Uterus (tissue), 2 donors: ENCODE results near the gene HOXA6.

Experiments used
- CTCF ChIP-seq, 4 experiments: fragments of 200-600 bp in 2 of 4; fragments of 450-650 bp in 2 of 4; sonication (generic) in 2 of 4; IDR thresholded peaks; one replicate each; pipeline ENCODE4 v1.5.1; 2016 to 2019; ENCODE audit warnings: antibody characterized with exemption in 4 of 4, mild to moderate bottlenecking in 2 of 4, moderate library complexity in 1 of 4
- POLR2A ChIP-seq, 2 donors: fragments of 450-650 bp; IDR thresholded peaks; one replicate each; pipeline ENCODE4 v1.6.1; 2016; ENCODE audit warnings: antibody characterized with exemption in 2 of 2, mild to moderate bottlenecking in 1 of 2, moderate library complexity in 1 of 2

- TF ChIP-seq CTCF (IDR thresholded peaks at IDR 0.05): no peak
- TF ChIP-seq POLR2A (IDR thresholded peaks at IDR 0.05): no peak
These were observed 14.4 kb upstream of the HOXA6 start for GRCh38 chr7:27161721-27162560.
